LHCN-M2 (cell line): ENCODE results near the gene ZNF653. TPM values are rescaled to one million over a fixed set of nuclear protein-coding genes. Genes with fewer than 3 reads are reported as not detected.
"Not testable (repeated sequence)": the region's sequence is repeated elsewhere in the genome, so short reads cannot be mapped to it uniquely, and the experiment has no call there.

Experiments used
- DNase-seq: peaks from one replicate; pipeline ENCODE4 v3.0.0-alpha.2; 2012; ENCODE audit warnings: low read depth
- total RNA-seq: library from RNA; depleted of rRNA; stranded (reverse); fragments of >200 nt; gene quantifications from 2 replicates; pipeline ENCODE4 v1.2.3, GENCODE V29; 2014

ZNF653 gene
- total RNA-seq, 1 experiment from 2014 or later, result 7.3 TPM

- DNase-seq, result peak; percentile 76
Observed at GRCh38 chr19:11481534-11482383, 23.9 kb downstream of the ZNF653 start.

GRCh38 chr19:11480715-11481533 lies 24.7 kb downstream of the ZNF653 start, which contains the start of gene ELAVL3:
Gene ELAVL3, minus strand, starts transcription at chr19:11481046. Its CDS starts 438 bp downstream, at chr19:11480608.
- DNase-seq, result no peak

- no peak for DNase-seq
Observed at GRCh38 chr19:11479898-11480714, 25.5 kb downstream of the ZNF653 start.

GRCh38 chr19:11479090-11479897 lies 26.3 kb downstream of the ZNF653 start:
- DNase-seq, result no peak

GRCh38 chr19:11478167-11479089 lies 27.2 kb downstream of the ZNF653 start:
- DNase-seq, result no peak

- no peak for DNase-seq
Observed at GRCh38 chr19:11475861-11476260, 29.8 kb downstream of the ZNF653 start.

GRCh38 chr19:11475343-11475742 lies 30.3 kb downstream of the ZNF653 start:
- not testable (repeated sequence) for DNase-seq

- no peak for DNase-seq
Observed at GRCh38 chr19:11473725-11474124, 31.9 kb downstream of the ZNF653 start.

- not testable (repeated sequence) for DNase-seq
Observed at GRCh38 chr19:11468266-11468845, 37.3 kb downstream of the ZNF653 start.

GRCh38 chr19:11465600-11465999 lies 40.0 kb downstream of the ZNF653 start:
- DNase-seq, result no peak

GRCh38 chr19:11464333-11465265 lies 41.0 kb downstream of the ZNF653 start:
- DNase-seq, result no peak

GRCh38 chr19:11463391-11463790 lies 42.2 kb downstream of the ZNF653 start:
- DNase-seq, result no peak

- no peak for DNase-seq
Observed at GRCh38 chr19:11461453-11461852, 44.2 kb downstream of the ZNF653 start.

GRCh38 chr19:11460207-11460606 lies 45.4 kb downstream of the ZNF653 start:
- no peak for DNase-seq

GRCh38 chr19:11458912-11459311 lies 46.7 kb downstream of the ZNF653 start:
- not testable (repeated sequence) for DNase-seq

GRCh38 chr19:11458236-11458900 lies 47.3 kb downstream of the ZNF653 start:
- no peak for DNase-seq

- DNase-seq, result no peak
Observed at GRCh38 chr19:11457831-11458230, 47.8 kb downstream of the ZNF653 start.

- no peak for DNase-seq
Observed at GRCh38 chr19:11457115-11457514, 48.5 kb downstream of the ZNF653 start.
